Endothelial cell (in vitro differentiated cells): ENCODE results near the gene MEG3. TPM values are rescaled to one million over a fixed set of nuclear protein-coding genes. Genes with fewer than 3 reads are reported as not detected.

Experiments
- DNase-seq: peaks from one replicate; pipeline ENCODE4 v3.0.0; 2021; ENCODE audit warnings: low spot score
- H3K27ac Mint-ChIP-seq: one replicate; pipeline ENCODE4 v1.8.0; 2021; ENCODE audit warnings: mixed read lengths, inconsistent platforms; ENCODE audit not compliant: unreplicated experiment
- H3K27me3 Mint-ChIP-seq: one replicate; pipeline ENCODE4 v1.8.0; 2021; ENCODE audit warnings: mild to moderate bottlenecking, moderate library complexity, mixed read lengths, inconsistent platforms; ENCODE audit not compliant: unreplicated experiment
- H3K36me3 Mint-ChIP-seq: one replicate; pipeline ENCODE4 v1.8.0; 2021; ENCODE audit warnings: mild to moderate bottlenecking, low read depth, mixed read lengths, inconsistent platforms; ENCODE audit not compliant: unreplicated experiment
- H3K4me1 Mint-ChIP-seq: one replicate; pipeline ENCODE4 v1.8.0; 2021; ENCODE audit warnings: mild to moderate bottlenecking, mixed read lengths, inconsistent platforms; ENCODE audit not compliant: unreplicated experiment
- H3K4me3 Mint-ChIP-seq: one replicate; pipeline ENCODE4 v1.8.0; 2021; ENCODE audit warnings: mild to moderate bottlenecking, mixed read lengths, inconsistent platforms; ENCODE audit not compliant: unreplicated experiment
- H3K9me3 Mint-ChIP-seq: one replicate; pipeline ENCODE4 v1.8.0; 2021; ENCODE audit warnings: mixed read lengths, inconsistent platforms; ENCODE audit not compliant: unreplicated experiment
- CTCF ChIP-seq: fragments of 200-600 bp; sonication (generic); IDR thresholded peaks from one replicate; pipeline ENCODE4 v1.5.0; 2021; ENCODE audit warnings: antibody characterized with exemption; ENCODE audit not compliant: unreplicated experiment
- total RNA-seq: library from RNA; stranded (reverse); fragmentation: NEBNext Ultra II Directional; extraction: Animal tissue kit (Norgen Biotek cat#: 25700); gene quantifications from one replicate; pipeline ENCODE4 v1.2.1, GENCODE V29; 2021; ENCODE audit not compliant: unreplicated experiment

Gene MEG3
- total RNA-seq, 1 donor from 2014 or later = not detected

DNA sequence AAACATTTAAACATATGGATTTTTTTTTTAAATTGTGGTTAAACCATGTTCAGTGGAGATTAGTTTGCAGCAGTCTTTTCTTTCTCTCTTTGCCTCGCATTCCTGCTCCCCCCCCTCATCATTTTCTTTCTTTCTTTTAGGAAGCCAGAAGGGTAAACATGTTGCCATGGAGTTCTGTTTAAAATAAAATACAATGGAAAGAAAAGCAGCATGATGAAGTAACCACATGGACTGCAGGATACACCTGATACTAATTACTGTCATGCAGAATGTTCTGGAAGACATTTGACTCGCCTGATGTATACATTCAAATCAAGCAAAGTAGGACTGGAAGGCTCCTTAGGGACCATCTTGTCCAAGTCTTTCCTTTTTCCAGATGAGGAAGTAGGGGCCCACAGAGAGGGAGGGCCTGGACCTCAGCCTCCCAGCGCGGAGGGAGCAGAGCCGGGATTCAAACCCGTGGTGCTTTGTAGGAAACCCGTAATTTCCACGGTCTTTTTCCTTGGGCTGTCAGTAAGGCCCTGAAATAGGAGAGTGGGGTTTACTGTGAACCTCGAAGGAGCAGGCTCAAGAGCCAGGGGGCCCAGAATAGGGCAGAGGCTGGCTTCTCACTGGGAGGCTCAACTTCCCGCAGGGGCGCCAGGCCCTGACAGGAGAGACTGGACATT, 2.4 kb upstream of the MEG3 start:
- DNase-seq = no peak
- Mint-ChIP-seq H3K9me3 (peaks cover 5% of the 10 kb centered on the region), H3K36me3 (peaks cover 5% of the 10 kb centered on the region), H3K27ac (no peak overlapping the region), H3K4me3 (no peak overlapping the region), H3K4me1 (no peaks in the 10 kb centered on the region), H3K27me3 (peaks cover 3% of the 10 kb centered on the region)
- no peak for TF ChIP-seq CTCF

GRCh38 chr14:100824091-100824551, 1.8 kb upstream of the MEG3 start:
- Mint-ChIP-seq H3K4me3 (no peak overlapping the region), H3K4me1 (no peaks in the 10 kb centered on the region), H3K27ac (no peak overlapping the region), H3K36me3 (peaks cover 5% of the 10 kb centered on the region), H3K9me3 (peaks cover 5% of the 10 kb centered on the region), H3K27me3 (peaks cover 3% of the 10 kb centered on the region)
- no peak for TF ChIP-seq CTCF
- no peak for DNase-seq

DNA sequence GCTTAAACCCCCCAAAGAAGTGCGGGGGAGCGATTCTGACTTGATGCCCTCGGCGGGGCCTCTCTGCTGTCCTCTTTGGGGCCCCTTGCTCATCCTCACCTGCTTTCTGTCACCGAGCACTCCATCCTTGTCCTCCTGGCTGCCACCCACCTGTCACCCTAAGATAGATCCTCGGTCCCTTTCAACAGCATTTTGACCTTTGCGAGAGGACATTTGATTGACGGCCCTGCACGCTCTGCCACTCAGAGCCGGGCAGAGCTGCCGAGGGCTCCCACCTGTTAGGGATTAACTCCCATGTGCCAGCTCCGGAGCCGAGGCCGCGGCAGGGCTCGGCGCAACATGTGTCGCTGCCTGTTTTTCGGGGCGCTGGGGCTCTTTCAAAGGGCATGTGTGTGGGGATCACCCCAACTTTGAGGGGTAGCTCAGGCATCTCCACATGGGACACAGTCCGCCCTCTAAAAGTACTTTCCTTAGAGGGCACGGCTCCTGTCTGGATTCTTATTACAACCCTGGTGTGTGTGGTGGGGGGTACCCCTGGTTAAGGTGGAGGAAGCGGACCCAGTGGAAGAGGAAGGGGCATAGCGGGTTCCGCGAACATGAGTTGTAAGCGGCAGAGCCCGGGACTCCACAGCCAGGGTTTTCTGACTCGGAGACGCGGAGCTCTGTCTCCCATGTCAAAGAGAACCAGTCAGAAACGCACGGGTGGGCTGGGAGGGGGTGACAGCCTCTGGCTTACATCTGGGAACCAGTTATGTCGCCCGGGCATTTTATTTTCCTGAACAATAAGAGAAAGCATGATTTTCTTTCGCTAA, 811 bp upstream of the MEG3 start:
- Mint-ChIP-seq H3K27ac (no peak overlapping the region), H3K36me3 (peaks cover 5% of the 10 kb centered on the region), H3K9me3 (peaks cover 5% of the 10 kb centered on the region), H3K27me3 (peaks cover 3% of the 10 kb centered on the region), H3K4me1 (no peaks in the 10 kb centered on the region), H3K4me3 (no peak overlapping the region)
- no peak for DNase-seq
- TF ChIP-seq CTCF = no peak

- TF ChIP-seq CTCF = no peak
- Mint-ChIP-seq H3K4me3 (no peak overlapping the region), H3K9me3 (peaks cover 5% of the 10 kb centered on the region), H3K27me3 (peaks cover 3% of the 10 kb centered on the region), H3K27ac (no peak overlapping the region), H3K4me1 (peaks cover 6% of the 10 kb centered on the region), H3K36me3 (peaks cover 5% of the 10 kb centered on the region)
- DNase-seq = no peak
These were observed 628 bp downstream of the MEG3 start for GRCh38 chr14:100826391-100827100.
